Dermis blood vessel endothelial cell (primary cell): Measurements from ENCODE around the gene GRAMD1A. TPM values are rescaled to one million over a fixed set of nuclear protein-coding genes. Genes with fewer than 3 reads are reported as not detected.

Experiments
- DNase-seq: peaks from one replicate; pipeline ENCODE4 v3.0.0; 2010
- total RNA-seq: library from RNA; depleted of rRNA; stranded (reverse); fragments of >200 nt; gene quantifications from 2 replicates; pipeline ENCODE4 v1.2.3, GENCODE V29; 2014

The GRAMD1A gene
- total RNA-seq, 1 donor from 2014 or later: 48.5 TPM

DNA sequence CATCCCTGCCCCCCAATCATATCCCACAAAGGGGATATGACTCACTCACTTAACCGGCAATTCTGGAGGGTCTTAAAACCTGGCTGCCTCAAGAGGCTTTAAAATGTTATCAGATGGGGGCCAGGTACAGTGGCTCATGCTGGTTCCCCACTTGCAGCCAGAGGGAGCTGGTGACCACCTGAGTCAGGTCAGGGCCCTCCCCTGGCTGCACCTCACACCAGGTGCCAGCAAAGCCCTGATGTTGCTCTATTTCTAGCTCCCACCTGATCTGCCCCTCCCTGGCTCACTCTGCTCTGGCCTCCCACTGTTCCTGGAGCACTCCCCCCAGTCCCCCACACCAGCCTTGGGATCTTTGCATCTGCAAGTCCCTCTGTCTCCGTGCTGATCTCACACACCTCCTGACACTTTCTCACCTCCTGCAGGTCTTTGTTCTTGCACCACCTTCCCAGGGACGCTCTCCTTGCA, 55.6 kb downstream of the GRAMD1A start:
- DNase-seq: no peak

DNA sequence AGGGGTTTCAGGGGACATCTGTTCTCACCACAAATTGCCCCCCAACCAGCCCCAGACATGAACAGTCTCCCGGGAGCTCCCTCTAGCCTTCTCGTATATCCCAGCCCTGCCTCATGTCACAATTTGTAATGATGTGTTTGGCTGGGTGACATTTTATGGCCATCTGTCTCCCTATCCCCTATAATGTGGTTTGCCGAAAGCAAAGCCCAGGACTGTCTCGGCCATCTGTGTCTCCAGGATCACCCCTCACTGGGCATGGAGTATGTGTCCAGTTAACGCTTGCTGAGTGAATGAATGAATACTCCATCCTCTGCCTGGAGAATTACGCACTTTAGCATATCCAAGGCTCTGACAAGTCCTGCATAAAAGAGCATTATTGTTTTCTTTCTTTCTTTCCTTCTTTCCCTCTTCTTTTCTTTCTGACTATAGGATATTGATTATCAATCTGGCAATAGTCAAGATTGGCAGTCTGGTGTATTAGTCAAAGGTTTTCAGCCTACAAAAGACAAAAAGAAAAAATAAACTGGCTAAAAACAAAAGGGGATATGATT, 56.5 kb downstream of the GRAMD1A start:
- no peak for DNase-seq

DNA sequence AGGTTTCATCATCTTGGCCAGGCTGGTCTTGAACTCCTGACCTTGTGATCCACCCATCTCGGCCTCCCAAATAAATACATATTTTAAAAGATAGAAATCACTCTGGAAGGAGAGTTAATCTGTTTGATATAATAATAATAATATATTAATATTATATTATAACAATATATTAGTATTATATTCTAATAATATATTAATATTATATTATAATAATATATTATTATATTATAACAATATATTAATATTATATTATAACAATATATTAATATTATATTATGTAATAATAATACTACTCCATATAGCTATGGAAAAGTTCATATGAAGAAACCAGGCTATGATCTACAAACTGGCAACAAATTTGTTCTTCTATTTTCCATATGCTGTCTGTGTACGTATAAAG, 58.2 kb downstream of the GRAMD1A start:
- no peak for DNase-seq

- DNase-seq: no peak
These were observed 59.1 kb downstream of the GRAMD1A start for GRCh38 chr19:35059006-35059798.

GRCh38 chr19:35059799-35060091, 59.6 kb downstream of the GRAMD1A start:
- DNase-seq: no peak

- DNase-seq: no peak
These were observed 60.2 kb downstream of the GRAMD1A start for GRCh38 chr19:35060160-35060855.

GRCh38 chr19:35061583-35062373, 61.7 kb downstream of the GRAMD1A start:
- no peak for DNase-seq

GRCh38 chr19:35062942-35063341, 62.8 kb downstream of the GRAMD1A start:
- DNase-seq: no peak

DNA sequence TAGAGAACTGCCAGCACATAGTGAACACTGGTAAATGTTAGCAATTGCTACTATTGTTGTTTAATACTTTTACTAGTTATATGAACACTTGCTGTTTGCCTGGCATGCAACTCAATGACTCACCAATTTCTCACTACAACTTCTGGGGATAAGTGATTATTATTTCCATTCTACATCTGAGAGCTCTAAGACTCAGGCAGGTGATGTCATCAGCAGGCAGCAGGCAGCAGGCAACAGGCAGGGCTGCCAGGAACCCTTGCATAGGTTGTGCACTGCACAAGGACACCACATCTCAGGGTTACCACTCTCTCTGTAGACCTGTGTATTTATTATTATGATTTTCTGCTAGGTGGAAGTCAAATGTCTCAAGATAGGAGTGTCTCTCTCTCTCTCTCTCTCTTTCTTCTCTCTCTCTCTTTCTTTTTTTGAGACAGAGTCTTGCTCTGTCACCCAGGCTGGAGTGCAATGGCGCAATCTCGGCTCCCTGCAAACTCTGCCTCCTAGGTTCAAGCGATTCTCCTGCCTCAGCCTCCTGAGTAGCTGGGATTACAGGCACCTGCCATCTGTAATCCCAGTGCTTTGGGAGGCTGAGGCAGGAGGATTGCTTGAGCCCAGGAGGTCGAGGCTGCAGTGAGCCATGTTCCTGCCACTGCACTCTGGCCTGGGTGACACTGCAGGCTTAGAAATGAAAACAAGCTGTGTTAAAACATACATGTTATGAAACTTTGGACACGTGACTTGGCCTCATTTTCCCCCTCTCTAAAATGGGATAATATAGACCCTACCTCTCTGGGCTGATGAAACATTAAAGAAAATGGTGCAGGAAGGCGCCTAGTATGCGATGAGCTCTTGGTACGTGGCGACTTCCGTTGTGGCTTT, 64.1 kb downstream of the GRAMD1A start:
- DNase-seq: peak; percentile 46

DNA sequence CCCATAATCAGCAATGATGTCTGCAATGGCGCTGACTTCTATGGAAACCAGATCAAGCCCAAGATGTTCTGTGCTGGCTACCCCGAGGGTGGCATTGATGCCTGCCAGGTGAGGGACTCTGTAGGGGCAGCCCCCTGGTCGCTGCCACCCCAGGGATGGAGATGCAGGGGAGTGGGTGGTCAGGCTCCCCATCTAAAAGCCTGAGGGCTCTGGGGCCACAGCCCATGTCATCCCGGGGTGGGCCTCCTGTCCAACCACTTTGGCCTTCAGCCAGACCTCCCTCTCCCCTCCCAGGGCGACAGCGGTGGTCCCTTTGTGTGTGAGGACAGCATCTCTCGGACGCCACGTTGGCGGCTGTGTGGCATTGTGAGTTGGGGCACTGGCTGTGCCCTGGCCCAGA, 65.5 kb downstream of the GRAMD1A start:
- DNase-seq: no peak

DNA sequence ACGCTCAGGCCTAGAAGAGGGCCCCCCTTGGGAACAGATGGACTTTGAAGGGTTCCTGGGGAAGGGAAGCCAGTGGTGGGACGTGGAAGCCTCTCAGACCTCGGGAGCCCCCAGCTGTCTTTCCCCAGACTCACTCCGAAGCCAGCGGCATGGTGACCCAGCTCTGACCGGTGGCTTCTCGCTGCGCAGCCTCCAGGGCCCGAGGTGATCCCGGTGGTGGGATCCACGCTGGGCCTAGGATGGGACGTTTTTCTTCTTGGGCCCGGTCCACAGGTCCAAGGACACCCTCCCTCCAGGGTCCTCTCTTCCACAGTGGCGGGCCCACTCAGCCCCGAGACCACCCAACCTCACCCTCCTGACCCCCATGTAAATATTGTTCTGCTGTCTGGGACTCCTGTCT, 66.0 kb downstream of the GRAMD1A start:
- no peak for DNase-seq

- DNase-seq: peak; percentile 89
These were observed 66.8 kb downstream of the GRAMD1A start for GRCh38 chr19:35066691-35067563.

DNA sequence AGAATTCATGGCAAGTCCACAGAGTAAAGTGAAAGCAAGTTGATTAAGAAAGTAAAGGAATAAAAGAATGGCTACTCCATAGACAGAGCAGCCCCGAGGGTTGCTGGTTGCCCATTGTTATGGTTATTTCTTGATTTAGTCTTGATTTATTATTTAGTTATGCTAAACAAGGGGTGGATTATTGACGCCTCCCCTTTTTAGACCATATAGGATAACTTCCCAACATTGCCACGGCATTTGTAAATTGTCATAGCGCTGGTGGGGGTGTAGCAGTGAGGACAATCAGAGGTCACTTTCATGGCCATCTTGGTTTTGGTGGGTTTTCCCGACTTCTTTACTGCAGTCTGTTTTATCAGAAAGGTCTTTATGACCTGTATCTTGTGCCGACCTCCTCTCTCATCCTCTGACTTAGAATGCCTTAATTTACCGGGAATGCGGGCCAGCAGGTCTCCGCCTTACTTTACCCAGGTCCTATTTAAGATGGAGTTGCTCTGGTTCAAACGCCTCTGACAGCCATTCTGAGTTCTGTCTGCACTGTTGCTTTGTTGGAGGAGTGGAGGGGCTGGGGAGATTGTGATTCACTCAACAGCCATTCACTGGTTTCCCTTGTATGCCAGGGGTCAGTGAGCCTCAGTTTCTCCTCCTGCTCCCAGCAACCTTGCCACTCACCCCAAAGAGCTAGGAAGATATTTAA, 69.0 kb downstream of the GRAMD1A start:
- no peak for DNase-seq

- DNase-seq: no peak
These were observed 69.6 kb downstream of the GRAMD1A start for GRCh38 chr19:35069696-35070095.

DNA sequence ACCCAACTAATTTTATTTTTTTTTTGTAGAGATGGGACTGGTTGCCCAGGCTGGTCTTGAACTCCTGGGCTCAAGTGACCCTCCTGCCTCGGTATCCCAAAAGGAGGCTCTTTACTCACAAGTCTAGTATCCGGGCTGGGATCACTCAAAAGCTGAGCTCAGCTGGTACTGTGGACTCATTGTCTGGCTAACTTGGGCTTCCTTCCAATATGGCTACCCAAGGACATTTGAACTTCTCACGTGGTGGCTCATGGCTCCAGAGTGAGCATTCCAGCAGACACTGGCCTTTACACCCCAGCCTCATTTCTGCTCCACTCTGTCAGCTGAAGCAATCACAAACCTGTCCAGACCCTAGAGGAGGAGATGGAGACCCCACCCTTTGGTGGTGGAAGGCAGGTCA, 70.3 kb downstream of the GRAMD1A start:
- DNase-seq: no peak

- no peak for DNase-seq
These were observed 73.4 kb downstream of the GRAMD1A start for GRCh38 chr19:35073516-35073915.

DNA sequence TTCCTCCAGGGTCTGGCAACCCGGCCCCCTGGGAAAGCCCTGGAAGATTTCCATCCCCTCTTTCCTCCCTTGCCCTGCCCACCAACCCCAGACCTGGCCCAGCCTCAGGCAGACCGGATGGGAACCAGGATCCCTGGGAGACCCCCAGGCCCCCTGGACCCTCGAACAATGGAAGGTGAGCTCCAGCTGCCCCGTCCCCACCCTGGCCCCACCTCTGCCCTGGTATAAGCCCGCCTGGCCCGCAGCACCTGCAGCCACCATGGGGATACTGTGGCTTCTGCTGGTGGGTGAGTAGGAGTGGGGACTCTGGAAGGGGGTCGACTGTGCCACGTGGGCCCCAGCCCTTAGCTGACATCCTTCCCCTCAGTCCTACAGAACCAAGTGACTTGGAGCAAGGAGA, 73.8 kb downstream of the GRAMD1A start:
- DNase-seq: no peak

DNA sequence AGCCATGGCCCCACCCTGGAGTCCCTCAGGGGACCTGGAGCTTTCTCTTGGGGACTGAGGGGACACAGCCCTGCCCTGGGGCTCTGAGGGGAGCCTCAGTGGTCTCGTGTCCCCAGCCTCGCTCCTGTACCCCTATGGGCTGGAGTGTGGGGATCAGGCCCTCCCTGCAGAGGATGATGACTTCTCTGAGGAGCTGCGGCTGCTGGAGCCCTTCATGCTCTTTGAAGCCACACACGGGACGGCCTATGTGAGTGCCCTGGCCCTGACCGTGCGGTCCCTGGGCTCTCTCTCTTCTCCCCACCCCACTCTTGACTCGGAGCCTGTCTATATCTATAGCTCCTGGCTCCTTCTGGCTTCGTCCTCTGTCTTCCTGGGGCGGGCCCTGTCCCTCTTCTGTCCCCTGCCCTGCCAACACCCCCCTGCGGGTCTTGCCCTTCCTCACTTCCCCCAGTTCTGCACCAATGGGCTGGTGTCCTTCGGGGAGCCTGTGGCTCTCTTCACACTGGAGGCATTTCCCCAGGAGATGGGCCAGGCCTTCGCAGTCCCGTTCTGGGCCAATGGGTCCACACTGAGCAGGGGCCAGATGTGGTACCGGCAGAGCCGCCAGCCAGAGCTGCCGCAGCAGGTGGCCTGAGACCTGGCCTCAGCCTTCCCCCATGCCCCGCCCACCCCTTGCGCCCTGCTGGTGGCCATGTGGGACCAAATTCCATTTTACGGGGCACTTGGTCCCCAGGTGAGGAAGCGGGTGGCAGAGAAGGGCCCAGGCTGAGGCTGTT, 74.5 kb downstream of the GRAMD1A start:
- DNase-seq: no peak

GRCh38 chr19:35075202-35076025, 75.3 kb downstream of the GRAMD1A start:
- DNase-seq: no peak
